H1 (cell line): Measurements from ENCODE around the gene VSX1. TPM values are rescaled to one million over a fixed set of nuclear protein-coding genes. Genes with fewer than 3 reads are reported as not detected.

ENCODE experiments used
- RAD21 ChIP-seq, 2 experiments: IDR thresholded peaks in 1 of 2; conservative IDR thresholded peaks in 1 of 2; 2 replicates each; pipeline ENCODE4 v1.6.1; 2011; ENCODE audit warnings: low read depth in 2 of 2, low read length in 2 of 2, improper control_type of control experiment in 1 of 2, inconsistent platforms in 1 of 2, mild to moderate bottlenecking in 1 of 2, moderate library complexity in 1 of 2
- RXRA ChIP-seq: IDR thresholded peaks from 2 replicates; pipeline ENCODE4 v1.6.1; 2011; ENCODE audit warnings: low read depth, mild to moderate bottlenecking, low read length, moderate library complexity; ENCODE audit not compliant: insufficient read depth
- polyA plus RNA-seq, 7 experiments: library from polyadenylated mRNA; depleted of rRNA in 3 of 7; stranded (reverse) in 5 of 7; unstranded in 2 of 7; fragments of >200 nt in 5 of 7; fragments of 200-250 nt in 2 of 7; gene quantifications; 1 replicate in 5 of 7; 2 replicates in 1 of 7; 4 replicates in 1 of 7; pipeline versions ENCODE4 v1.2.1 to v1.2.3, GENCODE V29; 2011 to 2013; ENCODE audit warnings: missing spikeins in 2 of 7, mixed read lengths in 2 of 7
- total RNA-seq: library from RNA; stranded (reverse); fragmentation: NEBNext Ultra II Directional; extraction: Animal tissue kit (Norgen Biotek cat#: 25700); gene quantifications from 2 replicates; pipeline ENCODE4 v1.2.1, GENCODE V29; 2021
- TF ChIP-seq, protein P1 (sequence below): IDR thresholded peaks from 2 replicates; pipeline ENCODE4 v1.6.1; 2012; ENCODE audit warnings: inconsistent platforms

The VSX1 gene
- total and polyA plus RNA-seq, 2 of the 8 experiments (the other 6 are each of a cell fraction or from before 2014, with no cell fraction given): 0.14 TPM; not detected in 1

DNA sequence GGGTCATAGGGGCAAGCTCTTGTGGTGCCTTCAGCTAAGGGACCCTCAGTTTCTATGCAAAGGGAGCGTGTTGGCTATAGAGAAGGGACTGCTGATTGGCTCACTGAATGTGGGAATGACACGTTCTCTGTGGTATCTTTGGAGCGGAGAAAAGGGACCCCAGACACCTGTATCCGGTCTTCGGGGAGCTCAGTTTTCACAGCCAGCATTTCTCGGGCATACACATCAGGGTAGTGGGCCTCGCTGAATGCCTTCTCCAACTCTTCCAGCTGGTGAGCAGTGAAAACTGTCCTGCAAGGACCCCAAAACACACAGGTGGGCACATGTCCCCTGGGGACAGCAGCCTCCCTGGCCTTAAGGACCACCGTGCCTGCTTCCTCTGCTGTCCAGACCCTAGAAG, 3.3 kb downstream of the VSX1 start (continued):
- no peak for TF ChIP-seq RXRA
- TF ChIP-seq RAD21 (IDR thresholded peaks at IDR 0.05 in 1 of 2, conservative IDR thresholded peaks at IDR 0.05 in 1 of 2; ENCODE audit: low read depth in 2 of 2, low read length in 2 of 2): no peak
- TF ChIP-seq, protein P1, sequence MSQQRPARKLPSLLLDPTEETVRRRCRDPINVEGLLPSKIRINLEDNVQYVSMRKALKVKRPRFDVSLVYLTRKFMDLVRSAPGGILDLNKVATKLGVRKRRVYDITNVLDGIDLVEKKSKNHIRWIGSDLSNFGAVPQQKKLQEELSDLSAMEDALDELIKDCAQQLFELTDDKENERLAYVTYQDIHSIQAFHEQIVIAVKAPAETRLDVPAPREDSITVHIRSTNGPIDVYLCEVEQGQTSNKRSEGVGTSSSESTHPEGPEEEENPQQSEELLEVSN: no peak
